PC-3 (cell line): Measurements from ENCODE around the gene RTP1. TPM values are rescaled to one million over a fixed set of nuclear protein-coding genes. Genes with fewer than 3 reads are reported as not detected.
"Not testable (repeated sequence)": the region's sequence is repeated elsewhere in the genome, so short reads cannot be mapped to it uniquely, and the experiment has no call there.

ENCODE experiments used
- ATAC-seq: fragments of 200-7000 bp; cut with Tn5 transposase; 2 replicates; pipeline ENCODE4 v1.9.1; 2020; ENCODE audit warnings: mild to moderate bottlenecking, moderate library complexity
- BruUV-seq: library from RNA; stranded (reverse); fragments of 400-500 nt; replicated peaks from 2 replicates; lab custom pipeline; 2021; lab: Mats Ljungman, UMichigan
- CTCF ChIA-PET: fragments of 300-600 bp; sonication (Branson Sonifier 250); formaldehyde crosslinking; loops from one replicate; lab custom pipeline; 2022; ENCODE audit warnings: antibody characterized with exemption; lab: Charles Lee
- POLR2A ChIA-PET: fragments of 300-600 bp; sonication (Branson Sonifier 250); formaldehyde crosslinking; loops from one replicate; lab custom pipeline; 2022; ENCODE audit warnings: antibody characterized with exemption; ENCODE audit not compliant: unreplicated experiment; lab: Charles Lee
- DNase-seq: peaks from one replicate; pipeline ENCODE4 v3.0.0-alpha.2; 2015
- H2AFZ ChIP-seq: fragments of 300-600 bp; sonication (generic); 2 replicates; pipeline ENCODE4 v1.6.0; 2016; ENCODE audit warnings: antibody characterized with exemption, low read length
- H3F3A ChIP-seq: fragments of 300-600 bp; sonication (generic); one replicate; pipeline ENCODE4 v1.6.0; 2017; ENCODE audit warnings: antibody characterized with exemption, low read length, control low read depth, mild to moderate bottlenecking; ENCODE audit not compliant: unreplicated experiment
- H3K27ac ChIP-seq: fragments of 300-600 bp; sonication (generic); 2 replicates; pipeline ENCODE4 v1.5.1; 2016; ENCODE audit warnings: mild to moderate bottlenecking, low read length
- H3K27me3 ChIP-seq: fragments of 300-600 bp; sonication (generic); 2 replicates; pipeline ENCODE4 v1.6.1; 2016; ENCODE audit warnings: low read length, mixed read lengths
- H3K36me3 ChIP-seq: fragments of 300-600 bp; sonication (generic); 2 replicates; pipeline ENCODE4 v1.6.1; 2016; ENCODE audit warnings: low read depth, mixed run types, low read length, mixed read lengths
- H3K4me1 ChIP-seq: fragments of 300-600 bp; sonication (generic); 2 replicates; pipeline ENCODE4 v1.5.1; 2016; ENCODE audit warnings: low read length; ENCODE audit not compliant: insufficient read depth
- H3K4me2 ChIP-seq: fragments of 300-600 bp; sonication (generic); 2 replicates; pipeline ENCODE4 v1.6.0; 2016; ENCODE audit warnings: low read length
- H3K4me3 ChIP-seq: fragments of 300-600 bp; sonication (generic); 2 replicates; pipeline ENCODE4 v1.5.1; 2016; ENCODE audit warnings: mild to moderate bottlenecking, low read length, mixed read lengths
- H3K79me2 ChIP-seq: fragments of 300-600 bp; sonication (generic); 2 replicates; pipeline ENCODE4 v1.6.1; 2017; ENCODE audit warnings: low read length, mixed read lengths
- H3K9ac ChIP-seq: fragments of 300-600 bp; sonication (generic); 2 replicates; pipeline ENCODE4 v1.6.0; 2016; ENCODE audit warnings: mild to moderate bottlenecking, low read length
- H3K9me2 ChIP-seq: fragments of 300-600 bp; sonication (generic); replicated peaks from 2 replicates; pipeline ENCODE4 v1.6.1; 2016; ENCODE audit warnings: mixed run types, low read length, mixed read lengths
- H3K9me3 ChIP-seq: fragments of 300-600 bp; sonication (generic); 2 replicates; pipeline ENCODE4 v1.6.1; 2016; ENCODE audit warnings: low read length, mixed read lengths
- H4K20me1 ChIP-seq: fragments of 300-600 bp; sonication (generic); 2 replicates; pipeline ENCODE4 v1.6.1; 2016; ENCODE audit warnings: low read length, mixed read lengths
- EZH2 ChIP-seq: fragments of 300-600 bp; sonication (generic); IDR thresholded peaks from one replicate; pipeline ENCODE4 v1.6.1; 2017; ENCODE audit warnings: antibody characterized with exemption, mild to moderate bottlenecking, low read length; ENCODE audit not compliant: unreplicated experiment
- EZH2phosphoT487 ChIP-seq: fragments of 300-600 bp; sonication (generic); IDR thresholded peaks from 2 replicates; pipeline ENCODE4 v1.6.1; 2018; ENCODE audit warnings: mild to moderate bottlenecking, antibody characterized with exemption, low read length, borderline replicate concordance
- intact Hi-C: fragments of 100-400 bp; cut with micrococcal nuclease; formaldehyde crosslinking; loops from 2 replicates; pipeline ENCODE4 v1.9.0; 2023
- total RNA-seq: library from RNA; depleted of rRNA; stranded (reverse); fragments of >200 nt; gene quantifications from 2 replicates; pipeline ENCODE4 v1.2.3, GENCODE V29; 2014
- TF ChIP-seq, protein P1 (sequence below): fragments of 300-600 bp; sonication (generic); conservative IDR thresholded peaks from 2 replicates; pipeline ENCODE4 v1.5.1; 2017; ENCODE audit warnings: antibody characterized with exemption, low read depth, mild to moderate bottlenecking, low read length

RTP1 gene
- total RNA-seq, 1 experiment from 2014 or later = not detected

DNA sequence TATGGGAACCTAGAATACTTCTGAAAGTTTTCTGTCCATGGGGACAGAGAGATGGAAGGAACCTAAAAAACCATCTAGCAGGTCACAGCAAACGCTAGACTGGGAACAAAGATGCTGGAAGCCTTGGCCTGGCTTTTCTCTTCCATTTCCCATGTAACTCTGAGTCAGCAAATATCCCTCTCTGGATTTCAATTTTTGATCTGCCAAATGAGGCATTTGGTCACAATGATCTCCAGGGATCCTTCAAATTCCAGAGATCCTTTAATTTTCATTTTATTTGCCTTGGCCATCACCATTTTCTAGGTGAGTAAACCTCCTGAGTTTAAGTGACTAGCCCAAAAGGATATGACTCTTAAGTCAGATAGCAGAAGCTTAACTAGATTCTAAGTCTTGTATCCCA is 39.7 kb downstream of the RTP1 start:
- no peaks in the 10 kb centered on the region for H3K79me2 ChIP-seq
- H3K27me3 ChIP-seq = peaks cover 5% of the 10 kb centered on the region; the same call in 1 of the 2 replicates
- no peaks in the 10 kb centered on the region for H3F3A ChIP-seq
- DNase-seq (no peak), ATAC-seq (no peak)
- no peaks in the 10 kb centered on the region for H3K36me3 ChIP-seq
- ChIA-PET POLR2A (no interaction called here), CTCF (no interaction called here)
- no peaks in the 10 kb centered on the region for H3K4me1 ChIP-seq
- BruUV-seq = no TSS peak
- H3K9me3 ChIP-seq = no peaks in the 10 kb centered on the region
- H3K27ac ChIP-seq = no peak overlapping the region
- no peak overlapping the region for H3K4me2 ChIP-seq
- TF ChIP-seq, protein P1, sequence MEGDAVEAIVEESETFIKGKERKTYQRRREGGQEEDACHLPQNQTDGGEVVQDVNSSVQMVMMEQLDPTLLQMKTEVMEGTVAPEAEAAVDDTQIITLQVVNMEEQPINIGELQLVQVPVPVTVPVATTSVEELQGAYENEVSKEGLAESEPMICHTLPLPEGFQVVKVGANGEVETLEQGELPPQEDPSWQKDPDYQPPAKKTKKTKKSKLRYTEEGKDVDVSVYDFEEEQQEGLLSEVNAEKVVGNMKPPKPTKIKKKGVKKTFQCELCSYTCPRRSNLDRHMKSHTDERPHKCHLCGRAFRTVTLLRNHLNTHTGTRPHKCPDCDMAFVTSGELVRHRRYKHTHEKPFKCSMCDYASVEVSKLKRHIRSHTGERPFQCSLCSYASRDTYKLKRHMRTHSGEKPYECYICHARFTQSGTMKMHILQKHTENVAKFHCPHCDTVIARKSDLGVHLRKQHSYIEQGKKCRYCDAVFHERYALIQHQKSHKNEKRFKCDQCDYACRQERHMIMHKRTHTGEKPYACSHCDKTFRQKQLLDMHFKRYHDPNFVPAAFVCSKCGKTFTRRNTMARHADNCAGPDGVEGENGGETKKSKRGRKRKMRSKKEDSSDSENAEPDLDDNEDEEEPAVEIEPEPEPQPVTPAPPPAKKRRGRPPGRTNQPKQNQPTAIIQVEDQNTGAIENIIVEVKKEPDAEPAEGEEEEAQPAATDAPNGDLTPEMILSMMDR = no peak
- TF ChIP-seq EZH2 = no peak
- TF ChIP-seq EZH2phosphoT487 = no peak
- no peaks in the 10 kb centered on the region for H4K20me1 ChIP-seq
- intact Hi-C loops = no loop called here
- H3K9me2 ChIP-seq = no peaks in the 10 kb centered on the region
- no peak overlapping the region for H3K9ac ChIP-seq
- H3K4me3 ChIP-seq = no peak overlapping the region
- H2AFZ ChIP-seq = no peak overlapping the region

DNA sequence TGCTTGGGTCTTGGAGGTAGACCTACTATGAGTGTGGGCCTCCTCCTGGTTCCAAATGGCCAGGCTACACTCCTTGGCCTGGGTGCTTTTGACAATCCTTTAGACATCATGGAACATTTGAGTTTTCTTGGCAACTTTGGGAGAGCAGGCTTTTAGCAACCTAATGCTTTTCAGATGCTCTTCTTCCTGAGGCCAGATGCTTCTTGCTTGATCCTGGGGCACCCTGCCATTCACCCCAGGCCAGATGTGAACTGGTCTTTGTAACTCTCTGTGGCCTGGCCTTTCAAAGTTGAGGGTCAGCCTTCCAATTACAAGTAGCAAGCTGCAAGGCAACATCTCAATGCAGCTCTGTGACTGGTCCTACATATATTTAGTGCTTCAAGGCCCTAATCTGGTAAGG is 40.5 kb downstream of the RTP1 start:
- Histone ChIP-seq H3K9ac (no peak overlapping the region), H3K27me3 (no peaks in the 10 kb centered on the region), H3K4me2 (no peak overlapping the region), H3K36me3 (no peaks in the 10 kb centered on the region), H2AFZ (no peak overlapping the region), H3K27ac (no peak overlapping the region), H3F3A (no peaks in the 10 kb centered on the region), H3K9me3 (no peaks in the 10 kb centered on the region), H3K4me1 (no peaks in the 10 kb centered on the region), H4K20me1 (no peaks in the 10 kb centered on the region), H3K79me2 (no peaks in the 10 kb centered on the region), H3K9me2 (no peaks in the 10 kb centered on the region), H3K4me3 (no peak overlapping the region)
- ATAC-seq (no peak), DNase-seq (no peak)
- intact Hi-C loops = no loop called here
- BruUV-seq = no TSS peak
- ChIA-PET CTCF (no interaction called here), POLR2A (no interaction called here)
- no peak for TF ChIP-seq EZH2phosphoT487
- TF ChIP-seq, protein P1 = no peak
- TF ChIP-seq EZH2 = no peak

DNA sequence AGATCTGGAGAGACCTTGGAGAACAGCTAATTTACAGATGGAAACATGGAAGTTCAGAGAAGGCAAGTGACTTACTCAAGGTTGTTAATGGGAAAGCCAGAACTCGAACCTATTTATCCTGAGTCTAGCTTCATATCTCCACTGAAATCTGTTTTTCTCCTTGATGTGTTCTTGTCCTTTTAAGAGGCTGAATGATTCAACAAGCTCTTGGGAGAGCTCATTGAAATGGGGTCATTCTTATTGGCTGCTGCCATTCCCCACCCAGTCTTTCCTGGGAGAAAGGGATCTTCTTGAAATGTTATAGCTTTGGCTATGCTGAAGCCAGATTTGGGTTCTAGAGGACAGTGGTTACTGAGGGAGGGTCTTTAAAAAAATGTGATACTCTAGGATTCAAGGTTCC is 41.0 kb downstream of the RTP1 start:
- Histone ChIP-seq H3K9ac (no peak overlapping the region), H3F3A (no peaks in the 10 kb centered on the region), H4K20me1 (no peaks in the 10 kb centered on the region), H2AFZ (no peak overlapping the region), H3K27ac (no peak overlapping the region), H3K9me2 (no peaks in the 10 kb centered on the region), H3K9me3 (no peaks in the 10 kb centered on the region), H3K4me1 (no peaks in the 10 kb centered on the region), H3K4me2 (no peak overlapping the region), H3K36me3 (no peaks in the 10 kb centered on the region), H3K4me3 (no peak overlapping the region), H3K79me2 (no peaks in the 10 kb centered on the region), H3K27me3 (no peaks in the 10 kb centered on the region)
- POLR2A ChIA-PET = no interaction called here
- DNase-seq = no peak
- intact Hi-C loops = no loop called here
- no peak for ATAC-seq
- TF ChIP-seq, protein P1 = no peak
- TF ChIP-seq EZH2phosphoT487 = no peak
- no peak for TF ChIP-seq EZH2
- BruUV-seq = no TSS peak
- CTCF ChIA-PET = no interaction called here

DNA sequence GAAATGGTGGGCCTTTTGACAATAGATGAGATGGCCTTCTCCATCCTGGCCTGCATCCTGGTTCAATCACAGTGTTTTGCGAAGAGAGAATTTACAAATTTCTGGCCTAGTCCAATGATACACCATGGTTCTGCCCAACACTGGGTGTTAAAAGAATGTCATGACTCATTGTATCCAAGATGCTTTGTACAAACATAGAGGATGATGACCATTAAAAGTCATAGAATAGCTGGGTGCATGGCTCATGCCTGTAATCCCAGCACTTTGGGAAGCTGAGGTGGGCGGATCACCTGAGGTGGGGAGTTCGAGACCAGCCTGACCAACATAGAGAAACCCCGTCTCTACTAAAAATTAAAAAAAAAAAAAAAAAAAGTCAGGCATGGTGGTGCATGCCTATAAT is 41.5 kb downstream of the RTP1 start:
- peak; percentile 26 for DNase-seq
- H3K9ac ChIP-seq, H3K4me3 ChIP-seq, intact Hi-C loops, CTCF ChIA-PET, H3K27me3 ChIP-seq, POLR2A ChIA-PET, H3K36me3 ChIP-seq, H4K20me1 ChIP-seq, BruUV-seq, H3K9me3 ChIP-seq, H2AFZ ChIP-seq, H3K4me2 ChIP-seq, H3K79me2 ChIP-seq, ATAC-seq, H3K4me1 ChIP-seq, H3F3A ChIP-seq, H3K27ac ChIP-seq, H3K9me2 ChIP-seq: not testable (repeated sequence)
